Transverse colon (tissue), 4 donors: ENCODE data around the gene CFAP46. TPM values are rescaled to one million over a fixed set of nuclear protein-coding genes. Genes with fewer than 3 reads are reported as not detected.

ENCODE experiments used
- DNase-seq: peaks from one replicate; pipeline ENCODE4 v3.0.0-alpha.2; 2019
- H3K27ac ChIP-seq, 4 donors: fragments of 200-600 bp; sonication (generic); 2 replicates each; pipeline ENCODE4 v1.5.1; 2016 to 2018; ENCODE audit warnings: inconsistent platforms in 4 of 4
- H3K27me3 ChIP-seq: fragments of 200-600 bp; sonication (generic); 2 replicates; pipeline ENCODE4 v1.5.1; 2017; ENCODE audit warnings: inconsistent platforms
- H3K36me3 ChIP-seq, 4 donors: fragments of 200-600 bp; sonication (generic); 2 replicates each; pipeline ENCODE4 v1.5.1; 2017 to 2019; ENCODE audit warnings: inconsistent platforms in 4 of 4
- H3K4me1 ChIP-seq, 4 donors: fragments of 200-600 bp; sonication (generic); 2 replicates each; pipeline ENCODE4 v1.5.1; 2017 to 2020; ENCODE audit warnings: inconsistent platforms in 4 of 4
- H3K4me3 ChIP-seq, 4 donors: fragments of 200-600 bp; sonication (generic); 1 replicate in 1 of 4; 2 replicates in 3 of 4; pipeline versions ENCODE4 v1.5.1 to v1.6.1; 2017 to 2019; ENCODE audit warnings: inconsistent platforms in 4 of 4
- H3K9me3 ChIP-seq, 2 donors: fragments of 200-600 bp; sonication (generic); 2 replicates each; pipeline ENCODE4 v1.5.1; 2017 to 2019; ENCODE audit warnings: inconsistent platforms in 2 of 2
- CTCF ChIP-seq, 5 experiments: fragments of 200-600 bp in 3 of 5; fragments of 450-650 bp in 2 of 5; sonication (generic) in 3 of 5; IDR thresholded peaks; 1 replicate in 2 of 5; 2 replicates in 3 of 5; pipeline ENCODE4 v1.5.1; 2016 to 2017; ENCODE audit warnings: antibody characterized with exemption in 5 of 5, inconsistent platforms in 3 of 5, mild to moderate bottlenecking in 2 of 5, moderate library complexity in 1 of 5
- EP300 ChIP-seq: sonication (generic); formaldehyde crosslinking; IDR thresholded peaks from one replicate; pipeline ENCODE4 v1.6.1; 2017; ENCODE audit warnings: antibody characterized with exemption, low read depth
- POLR2A ChIP-seq: fragments of 450-650 bp; IDR thresholded peaks from one replicate; pipeline ENCODE4 v1.6.1; 2016; ENCODE audit warnings: antibody characterized with exemption, mild to moderate bottlenecking, moderate library complexity
- POLR2AphosphoS5 ChIP-seq, 3 donors: sonication (generic); formaldehyde crosslinking; IDR thresholded peaks; one replicate each; pipeline ENCODE4 v1.6.1; 2016; ENCODE audit warnings: antibody characterized with exemption in 3 of 3
- WGBS, 2 donors: methylation state at CpG; one replicate each; pipeline ENCODE4 v1.1.5; 2018; ENCODE audit warnings: low coverage in 1 of 2; 5-methylcytosine and 5-hydroxymethylcytosine counted together
- in situ Hi-C, 4 donors: fragments of 200-750 bp; cut with MboI; loops; one replicate each; pipeline versions ENCODE4 v1.15.0 to v1.15.1; 2017; ENCODE audit warnings: low sequenced_read_pairs in 3 of 4, low pct_ligation_motif_present in 1 of 4, low pct_unique_long_range_greater_than_20kb in 1 of 4
- intact Hi-C: fragments of 100-400 bp; cut with DNase I; formaldehyde crosslinking; loops from one replicate; pipeline ENCODE4 v1.15.1; 2023; ENCODE audit warnings: low total_unique reads
- total RNA-seq, 4 donors: library from RNA; depleted of rRNA; stranded (reverse); fragments of >200 nt; gene quantifications; one replicate each; pipeline ENCODE4 v1.1.0, GENCODE V29; 2016

The CFAP46 gene
- total RNA-seq, 4 donors from 2014 or later = not detected

DNA sequence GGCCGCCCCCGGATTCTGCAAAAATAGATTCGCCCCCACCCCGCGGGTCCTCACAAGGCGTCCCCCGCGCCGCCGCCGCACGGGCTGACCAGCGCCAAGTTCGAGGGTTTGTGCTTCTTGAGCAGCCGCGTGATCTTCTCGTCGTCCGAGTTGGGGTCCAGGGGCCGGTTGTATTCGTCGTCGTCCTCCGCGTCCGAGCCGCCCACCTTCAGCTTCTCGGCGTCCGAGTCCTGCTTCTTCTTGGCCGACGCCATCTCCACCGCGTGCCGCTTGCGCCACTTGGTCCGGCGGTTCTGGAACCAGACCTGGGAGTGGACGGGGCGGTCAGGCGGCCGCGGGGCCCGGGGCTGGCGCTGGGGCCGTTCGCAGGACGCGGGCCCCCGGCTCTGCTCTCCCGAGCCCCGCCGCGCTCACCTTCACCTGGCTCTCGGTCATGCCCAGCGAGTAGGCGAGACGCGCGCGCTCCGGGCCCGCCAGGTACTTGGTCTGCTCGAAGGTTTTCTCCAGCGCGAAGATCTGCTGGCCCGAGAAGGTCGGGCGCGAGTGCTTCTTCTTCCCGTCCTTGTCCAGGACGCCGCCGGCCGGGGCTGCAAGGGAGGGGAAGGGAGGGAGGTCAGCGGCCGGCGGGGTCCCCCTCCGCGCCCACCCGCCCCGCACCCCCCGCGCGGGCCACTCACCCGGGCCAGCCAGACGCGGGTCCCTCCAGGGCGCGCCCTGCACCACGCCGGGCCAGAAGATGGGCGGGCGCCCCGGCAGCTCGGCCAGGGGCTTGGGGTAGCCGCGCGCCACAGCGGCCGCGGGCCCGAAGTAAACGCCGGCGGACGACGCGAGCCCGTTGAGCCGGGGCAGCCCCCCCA, 157.3 kb downstream of the CFAP46 start:
- 33% methylated on average over 68 of the region's 111 CpGs; no CpG with 5 or more reads in 1 of the 2 donors for WGBS, 2 donors
- Histone ChIP-seq H3K27ac (no peak overlapping the region), H3K27me3 (peaks cover 68% of the 10 kb centered on the region), H3K4me1 (peaks cover 16 to 39% (median 32%) of the 10 kb centered on the region in 4 donors), H3K9me3 (no peaks in the 10 kb centered on the region), H3K4me3 (peak overlapping the region in 2 of 4 donors; percentile 16 to 21), H3K36me3 (peaks cover 0 to 27% (median 0%) of the 10 kb centered on the region in 4 donors)
- intact Hi-C loops (loop anchor here (10.0 kb wide), 1 partner anchor 130 kb away; no protein-coding TSS in a partner anchor), in situ Hi-C loops (no loop called here)
- no peak for DNase-seq
- no peak for TF ChIP-seq CTCF (IDR thresholded peaks at IDR 0.05)
- no peak for TF ChIP-seq POLR2AphosphoS5 (IDR thresholded peaks at IDR 0.05)
- TF ChIP-seq POLR2A = no peak

GRCh38 chr10:132783940-132784865, 158.2 kb downstream of the CFAP46 start:
- H3K36me3 ChIP-seq = peaks cover 0 to 36% (median 0%) of the 10 kb centered on the region in 4 donors
- WGBS, 2 donors = 43 to 94% methylated on average over 7 to 101 of the region's 106 CpGs
- TF ChIP-seq POLR2AphosphoS5 (IDR thresholded peaks at IDR 0.05) (no peak), POLR2A (no peak), EP300 (no peak), CTCF (IDR thresholded peaks at IDR 0.05) (no peak)
- in situ Hi-C loops (no loop called here), intact Hi-C loops (loop anchor here (10.0 kb wide), 1 partner anchor 129 kb away; no protein-coding TSS in a partner anchor)
- no peak overlapping the region for H3K27ac ChIP-seq
- H3K27me3 ChIP-seq = peaks cover 59% of the 10 kb centered on the region
- no peaks in the 10 kb centered on the region for H3K9me3 ChIP-seq
- no peak for DNase-seq
- peaks cover 16 to 39% (median 32%) of the 10 kb centered on the region in 4 donors for H3K4me1 ChIP-seq
- no peak overlapping the region for H3K4me3 ChIP-seq

DNA sequence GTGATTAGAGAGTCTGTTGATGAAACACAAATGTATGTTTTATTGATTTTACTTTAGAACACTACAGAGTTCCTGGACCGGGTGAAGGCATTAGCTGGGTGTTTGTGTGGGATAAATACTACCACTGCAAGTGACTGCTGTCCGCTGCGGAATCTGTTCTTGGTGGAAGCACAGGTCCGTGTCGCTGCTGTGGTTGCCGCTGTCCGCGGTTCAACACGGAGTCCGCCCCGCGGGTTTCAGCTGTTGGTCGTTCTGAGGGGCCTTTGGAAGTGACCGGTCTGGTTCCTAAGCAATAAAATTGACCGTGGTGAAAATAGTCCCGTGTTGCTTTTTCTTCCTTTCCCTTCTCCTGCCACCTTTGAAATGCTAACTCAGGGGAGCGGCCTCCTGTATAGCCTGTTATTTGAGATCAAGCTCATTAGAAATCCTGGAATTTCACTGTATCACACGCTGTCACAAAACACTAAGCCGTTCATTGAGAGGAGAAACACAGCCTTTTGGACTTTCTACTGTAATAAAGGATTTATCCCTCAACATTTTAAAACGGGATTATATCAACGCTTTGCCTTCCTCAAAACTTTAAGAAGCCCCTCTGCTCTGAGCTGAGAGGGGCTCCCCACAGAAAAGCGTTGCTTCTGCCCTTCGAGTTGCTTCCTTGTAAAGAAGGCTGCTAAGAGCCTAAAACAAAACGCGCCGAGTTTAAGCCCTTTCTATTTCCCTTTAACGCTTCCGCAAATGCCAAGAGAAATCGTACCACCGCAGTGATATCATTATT, 159.0 kb downstream of the CFAP46 start:
- DNase-seq = no peak
- no peaks in the 10 kb centered on the region for H3K9me3 ChIP-seq
- TF ChIP-seq POLR2A (no peak), EP300 (no peak), CTCF (IDR thresholded peaks at IDR 0.05) (no peak), POLR2AphosphoS5 (IDR thresholded peaks at IDR 0.05) (no peak)
- 92 to 93% methylated on average over 27 to 30 of the region's 30 CpGs for WGBS, 2 donors
- peaks cover 53% of the 10 kb centered on the region for H3K27me3 ChIP-seq
- no peak overlapping the region for H3K4me3 ChIP-seq
- peaks cover 16 to 35% (median 30%) of the 10 kb centered on the region in 4 donors for H3K4me1 ChIP-seq
- in situ Hi-C loops (no loop called here), intact Hi-C loops (loop anchor here (10.0 kb wide), 1 partner anchor 129 kb away; no protein-coding TSS in a partner anchor)
- peaks cover 0 to 43% (median 2%) of the 10 kb centered on the region in 4 donors for H3K36me3 ChIP-seq
- H3K27ac ChIP-seq = no peak overlapping the region
